Endometrium (tissue), 2 donors: Measurements from ENCODE around the gene GATM.
"Not testable (repeated sequence)": the region's sequence is repeated elsewhere in the genome, so short reads cannot be mapped to it uniquely, and the experiment has no call there.

Experiments used
- FAIRE-seq: peaks from 2 replicates; lab custom pipeline; 2012; peaks lifted over from hg19 to GRCh38; lab: Jason Lieb, UNC
- donor health status: control.
- donor health status: control.

The GATM gene

GRCh38 chr15:45387380-45388007 lies 9.2 kb upstream of the GATM start:
- no peak for FAIRE-seq

- FAIRE-seq, result no peak
These were observed 8.6 kb upstream of the GATM start for GRCh38 chr15:45386974-45387373.

- no peak for FAIRE-seq
These were observed 8.1 kb upstream of the GATM start for GRCh38 chr15:45386420-45386819.

- FAIRE-seq, result no peak
These were observed 7.2 kb upstream of the GATM start for GRCh38 chr15:45385590-45385989.

GRCh38 chr15:45384700-45385099 lies 6.4 kb upstream of the GATM start:
- no peak for FAIRE-seq

GRCh38 chr15:45378913-45379262 lies 544 bp upstream of the GATM start:
- no peak for FAIRE-seq

GRCh38 chr15:45377609-45378148 lies 665 bp downstream of the GATM start:
- no peak for FAIRE-seq

GRCh38 chr15:45376967-45377608 lies 1.3 kb downstream of the GATM start:
- FAIRE-seq, result no peak

GRCh38 chr15:45376300-45376928 lies 1.9 kb downstream of the GATM start:
- FAIRE-seq, result no peak

GRCh38 chr15:45375836-45376235 lies 2.5 kb downstream of the GATM start:
- no peak for FAIRE-seq

GRCh38 chr15:45373976-45374375 lies 4.4 kb downstream of the GATM start:
- no peak for FAIRE-seq

GRCh38 chr15:45372041-45372995 lies 6.0 kb downstream of the GATM start:
- FAIRE-seq, result no peak

- no peak for FAIRE-seq
These were observed 6.8 kb downstream of the GATM start for GRCh38 chr15:45371546-45371945.

- FAIRE-seq, result not testable (repeated sequence)
These were observed 8.3 kb downstream of the GATM start for GRCh38 chr15:45370042-45370441.

GRCh38 chr15:45367222-45367621 lies 11.1 kb downstream of the GATM start:
- FAIRE-seq, result not testable (repeated sequence)

GRCh38 chr15:45364271-45364670 lies 14.1 kb downstream of the GATM start:
- FAIRE-seq, result no peak

- FAIRE-seq, result no peak
These were observed 14.5 kb downstream of the GATM start for GRCh38 chr15:45363801-45364200.

- no peak for FAIRE-seq
These were observed 15.0 kb downstream of the GATM start for GRCh38 chr15:45363334-45363733.

GRCh38 chr15:45362419-45362818 lies 15.9 kb downstream of the GATM start:
- FAIRE-seq, result no peak

GRCh38 chr15:45361878-45362277 lies 16.5 kb downstream of the GATM start:
- FAIRE-seq, result no peak

- FAIRE-seq, result no peak
These were observed 22.5 kb downstream of the GATM start for GRCh38 chr15:45355860-45356259.

GRCh38 chr15:45354711-45355110 lies 23.6 kb downstream of the GATM start:
- FAIRE-seq, result no peak
